NCI-H2227 (cell line): ENCODE measurements around the gene ITGAX.

ENCODE experiments used
- DNase-seq: peaks from one replicate; lab custom pipeline; 2025; ENCODE audit not compliant: unreplicated experiment; lab: John Stamatoyannopoulos, UW

ITGAX gene

GRCh38 chr16:31371619-31372484, 16.9 kb downstream of the ITGAX start:
- no peak for DNase-seq

- no peak for DNase-seq
These were observed 18.3 kb downstream of the ITGAX start for GRCh38 chr16:31373235-31373634.

GRCh38 chr16:31375231-31375630, 20.3 kb downstream of the ITGAX start:
- no peak for DNase-seq

GRCh38 chr16:31376705-31377104, 21.7 kb downstream of the ITGAX start:
- DNase-seq = no peak

- no peak for DNase-seq
These were observed 22.4 kb downstream of the ITGAX start for GRCh38 chr16:31377210-31377903.

- DNase-seq = no peak
These were observed 25.2 kb downstream of the ITGAX start for GRCh38 chr16:31380201-31380600.

- DNase-seq = peak; percentile 29
These were observed 27.6 kb downstream of the ITGAX start for GRCh38 chr16:31382485-31383161.

GRCh38 chr16:31385680-31386079, 30.7 kb downstream of the ITGAX start:
- DNase-seq = no peak

GRCh38 chr16:31386157-31386984, 31.4 kb downstream of the ITGAX start:
- no peak for DNase-seq

- no peak for DNase-seq
These were observed 33.6 kb downstream of the ITGAX start for GRCh38 chr16:31388535-31388934.

- DNase-seq = no peak
These were observed 35.6 kb downstream of the ITGAX start for GRCh38 chr16:31390504-31391041.

- DNase-seq = no peak
These were observed 38.1 kb downstream of the ITGAX start, which contains the start of gene ITGAD for GRCh38 chr16:31393056-31393455. Gene ITGAD (plus strand): TSS chr16:31393335. CDS start chr16:31393361, 26 bp downstream.

GRCh38 chr16:31395647-31396046, 40.7 kb downstream of the ITGAX start:
- DNase-seq = no peak

GRCh38 chr16:31397096-31397660, 42.2 kb downstream of the ITGAX start:
- DNase-seq = no peak

GRCh38 chr16:31397701-31398100, 42.7 kb downstream of the ITGAX start:
- no peak for DNase-seq

- no peak for DNase-seq
These were observed 45.2 kb downstream of the ITGAX start for GRCh38 chr16:31400191-31400590.

GRCh38 chr16:31401436-31401835, 46.5 kb downstream of the ITGAX start:
- no peak for DNase-seq

- no peak for DNase-seq
These were observed 47.7 kb downstream of the ITGAX start for GRCh38 chr16:31402687-31403086.

- no peak for DNase-seq
These were observed 48.8 kb downstream of the ITGAX start for GRCh38 chr16:31403590-31404352.
